GM18907 (cell line): Measurements from ENCODE around the gene WDFY3.

ENCODE experiments used
- ATAC-seq: cut with Tn5 transposase; IDR thresholded peaks from one replicate; pipeline ENCODE4 v1.9.1; 2021; ENCODE audit warnings: mild to moderate bottlenecking, moderate library complexity; ENCODE audit not compliant: unreplicated experiment

The WDFY3 gene

GRCh38 chr4:84914686-84915395 lies 51.6 kb downstream of the WDFY3 start:
- ATAC-seq, result no peak

DNA sequence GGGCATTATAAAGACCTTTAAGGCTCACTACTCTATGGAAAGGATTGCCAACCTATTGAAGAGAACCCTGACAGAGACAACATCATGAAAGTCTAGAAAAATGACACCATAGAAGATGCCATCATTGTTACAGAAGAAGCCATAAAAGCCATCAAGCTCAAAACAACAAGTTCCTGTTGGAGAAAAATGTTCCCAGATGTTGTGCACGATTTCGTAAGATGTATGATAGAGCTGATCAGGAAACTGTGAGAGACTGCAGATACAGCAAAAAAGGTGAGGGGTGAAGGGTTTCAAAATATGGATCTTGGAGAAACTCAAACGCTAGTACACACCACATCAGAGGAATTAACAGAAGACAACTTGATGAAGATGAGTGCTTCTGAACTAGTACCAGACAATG lies 53.3 kb downstream of the WDFY3 start:
- no peak for ATAC-seq

- ATAC-seq, result no peak
Observed at GRCh38 chr4:84912741-84913140, 53.7 kb downstream of the WDFY3 start.

GRCh38 chr4:84908876-84909275 lies 57.6 kb downstream of the WDFY3 start:
- ATAC-seq, result no peak

DNA sequence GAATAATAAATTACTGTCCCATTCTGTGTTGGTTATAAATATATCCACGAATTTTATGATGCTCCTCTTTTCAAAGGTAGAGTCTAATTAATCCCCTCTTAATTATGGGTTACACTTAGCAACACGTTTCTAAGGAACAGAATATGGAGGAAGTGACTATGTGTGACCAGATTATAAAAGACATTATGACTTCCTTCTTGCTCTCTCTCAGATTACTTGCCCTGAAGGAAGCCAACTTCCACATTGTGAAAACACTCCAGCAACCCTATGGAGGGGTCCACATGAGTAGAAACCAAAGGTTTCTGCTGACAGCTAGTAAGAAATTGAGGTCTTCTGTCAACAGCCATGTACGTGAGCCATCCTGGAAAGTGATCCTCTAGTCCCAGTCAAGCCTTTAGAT lies 59.3 kb downstream of the WDFY3 start:
- no peak for ATAC-seq

- ATAC-seq, result no peak
Observed at GRCh38 chr4:84905646-84906045, 60.8 kb downstream of the WDFY3 start.

GRCh38 chr4:84901740-84902281 lies 64.7 kb downstream of the WDFY3 start:
- ATAC-seq, result no peak

DNA sequence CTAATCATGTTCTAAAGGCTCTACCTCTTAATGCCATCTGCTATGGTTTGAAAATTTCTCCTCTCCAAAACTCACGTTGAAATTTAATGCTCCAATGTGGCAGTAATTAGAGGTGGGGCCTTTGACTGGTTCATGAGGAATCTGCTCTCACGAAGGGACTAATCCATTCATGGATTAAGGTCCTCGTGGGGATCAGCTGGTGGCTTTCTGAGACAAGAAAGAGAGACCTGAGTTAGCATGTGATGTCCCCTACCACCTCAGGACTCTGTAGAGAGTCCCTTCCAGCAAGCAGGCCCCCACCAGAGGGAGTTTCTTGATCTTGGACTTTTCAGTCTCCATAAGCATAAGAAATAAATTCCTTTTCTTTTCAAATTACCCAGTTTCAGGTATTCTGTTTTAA lies 65.3 kb downstream of the WDFY3 start:
- no peak for ATAC-seq

DNA sequence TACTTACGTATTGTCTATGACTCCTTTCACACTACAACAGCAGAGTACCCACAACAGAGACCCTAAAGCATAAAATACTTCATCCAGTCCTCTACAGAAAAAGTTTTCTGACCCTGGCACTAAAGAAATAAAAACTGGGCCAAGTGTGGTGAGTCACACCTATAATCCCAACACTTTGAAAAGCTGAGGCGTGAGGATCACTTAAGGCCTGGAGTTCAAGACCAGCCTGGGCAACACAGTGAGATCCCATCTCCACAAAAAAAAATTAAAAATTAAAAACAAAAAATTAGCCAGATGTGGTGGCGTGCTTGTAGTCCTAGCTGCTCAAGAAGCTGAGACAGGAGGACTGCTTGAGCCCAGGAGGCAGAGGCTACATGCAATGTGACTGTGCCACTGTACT lies 66.9 kb downstream of the WDFY3 start:
- no peak for ATAC-seq

- ATAC-seq, result no peak
Observed at GRCh38 chr4:84897516-84897915, 69.0 kb downstream of the WDFY3 start.

GRCh38 chr4:84895283-84895682 lies 71.2 kb downstream of the WDFY3 start:
- ATAC-seq, result no peak

DNA sequence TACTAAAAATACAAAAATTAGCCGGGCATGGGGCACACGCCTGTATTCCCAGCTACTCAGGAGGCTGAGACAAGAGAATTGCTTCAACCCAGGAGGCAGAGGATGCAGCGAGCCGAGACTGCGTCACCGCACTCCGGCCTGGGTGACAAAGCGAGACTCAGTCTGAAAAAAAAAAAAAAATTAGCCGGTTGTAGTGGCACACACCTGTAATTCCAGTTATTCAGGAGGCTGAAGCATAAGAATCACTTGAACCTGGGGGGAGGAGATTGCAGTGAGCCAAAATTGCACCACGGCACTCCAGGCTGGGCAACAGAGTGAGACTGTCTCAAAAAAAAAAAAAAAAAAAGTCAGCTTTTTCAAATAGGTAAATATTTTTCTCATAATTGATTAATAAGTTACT lies 71.9 kb downstream of the WDFY3 start:
- no peak for ATAC-seq

GRCh38 chr4:84892950-84893349 lies 73.5 kb downstream of the WDFY3 start:
- no peak for ATAC-seq

- no peak for ATAC-seq
Observed at GRCh38 chr4:84887824-84888223, 78.7 kb downstream of the WDFY3 start.

GRCh38 chr4:84879651-84880200 lies 86.8 kb downstream of the WDFY3 start:
- no peak for ATAC-seq

DNA sequence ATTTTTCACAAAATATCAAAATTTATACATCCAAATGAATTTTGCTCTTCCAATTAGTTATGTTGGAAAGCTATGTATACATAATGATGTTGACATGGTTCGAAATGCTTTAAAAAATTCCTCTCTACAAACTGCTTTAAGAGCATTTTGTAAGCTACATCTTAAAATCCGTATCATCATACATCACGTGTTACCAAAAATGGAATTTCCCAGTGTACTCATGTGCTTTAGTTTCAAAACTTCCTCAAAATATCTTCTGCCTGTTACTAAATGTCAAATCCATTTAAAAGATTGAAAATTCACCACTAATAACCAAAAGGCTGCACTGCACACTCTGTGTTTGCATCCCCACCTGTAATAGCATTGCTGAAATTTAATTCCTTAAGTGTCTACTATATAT lies 87.9 kb downstream of the WDFY3 start:
- ATAC-seq, result no peak

DNA sequence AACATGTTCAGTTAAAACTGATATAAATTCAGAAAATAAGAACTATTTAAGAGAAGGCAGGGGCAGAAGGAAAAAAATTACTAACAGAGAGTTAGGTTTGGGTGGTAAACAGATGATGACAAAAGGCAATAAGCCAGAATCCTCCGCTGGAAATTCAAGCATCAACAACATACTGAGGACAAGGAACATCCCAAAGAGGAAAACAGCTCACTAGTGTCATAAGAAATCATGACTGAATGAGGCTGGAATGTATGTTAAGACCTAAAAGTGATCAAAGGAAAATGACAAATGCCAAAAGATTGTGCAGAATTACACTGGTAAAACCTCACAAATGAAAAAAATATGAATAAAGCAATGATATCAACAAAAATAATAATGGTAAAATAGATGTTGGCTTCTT lies 88.4 kb downstream of the WDFY3 start:
- ATAC-seq, result no peak

DNA sequence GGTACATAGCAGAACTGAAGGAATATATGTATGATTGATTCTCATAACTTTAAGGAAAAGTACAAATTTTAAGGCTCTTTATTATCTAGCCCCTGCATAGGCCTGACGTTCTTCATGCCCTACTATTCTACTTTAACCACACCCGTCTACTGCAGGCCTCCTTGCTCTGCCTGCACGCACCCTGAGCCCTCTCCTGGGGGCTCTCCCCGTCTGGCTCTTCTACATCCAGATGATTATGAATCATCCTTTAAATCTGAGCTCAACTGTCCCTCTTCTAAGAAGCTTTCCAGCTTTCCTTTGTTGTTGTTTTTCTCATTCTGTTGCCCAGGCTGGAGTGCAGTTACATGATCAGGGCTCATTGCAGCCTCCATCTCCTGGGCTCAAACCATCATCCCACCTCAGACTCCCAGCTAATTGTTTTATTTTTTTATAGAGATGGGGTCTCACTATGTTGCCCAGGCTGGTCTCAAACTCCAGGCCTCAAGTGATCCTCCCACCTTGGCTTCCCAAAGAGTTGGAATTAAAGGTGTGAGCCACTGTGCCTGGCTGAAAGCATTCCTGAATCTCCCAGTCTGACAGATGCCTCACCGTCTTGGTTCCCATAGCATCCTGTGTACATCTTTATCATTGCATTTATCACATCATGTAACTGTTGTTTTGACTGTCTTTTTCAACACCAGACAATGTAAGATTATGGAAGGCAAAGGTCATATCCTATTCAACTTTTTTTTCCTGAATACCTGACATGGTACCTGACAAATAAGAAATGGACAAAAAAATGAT lies 89.2 kb downstream of the WDFY3 start:
- no peak for ATAC-seq

DNA sequence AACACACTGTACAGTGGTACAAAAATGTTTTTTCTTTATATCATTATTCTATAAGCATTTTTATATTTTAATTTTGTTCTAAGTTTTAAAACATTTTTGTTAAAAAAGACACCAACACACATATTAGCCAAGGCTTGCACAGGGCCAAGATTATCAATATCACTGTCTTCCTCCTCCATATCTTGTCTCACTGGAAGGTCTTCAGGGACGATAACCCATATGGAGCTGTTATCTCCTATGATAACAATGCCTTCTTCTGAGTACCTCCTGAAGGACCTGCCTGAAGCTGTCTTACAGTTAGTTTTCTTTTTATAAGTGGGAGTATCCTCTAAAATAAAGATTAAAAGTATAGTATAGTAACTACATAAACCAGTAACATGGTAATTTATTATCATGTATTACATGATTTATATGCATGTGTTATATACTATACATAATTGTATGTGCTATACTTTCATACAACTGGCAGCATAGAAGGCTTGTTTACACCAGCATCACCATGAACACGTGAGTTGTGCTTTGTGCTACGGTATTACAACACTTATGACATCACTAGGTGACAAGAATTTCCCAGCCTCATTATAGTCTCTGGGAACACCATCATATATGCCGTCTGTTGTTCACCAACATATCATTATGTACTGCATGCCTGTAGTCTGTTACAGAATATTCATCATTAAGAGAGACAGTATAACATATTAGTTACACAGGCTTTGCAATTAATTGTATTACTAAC lies 90.7 kb downstream of the WDFY3 start:
- ATAC-seq, result no peak

GRCh38 chr4:84874619-84875018 lies 91.9 kb downstream of the WDFY3 start:
- no peak for ATAC-seq
